Measurements from ENCODE around the gene ADGRE3.

ADGRE3 gene

DNA sequence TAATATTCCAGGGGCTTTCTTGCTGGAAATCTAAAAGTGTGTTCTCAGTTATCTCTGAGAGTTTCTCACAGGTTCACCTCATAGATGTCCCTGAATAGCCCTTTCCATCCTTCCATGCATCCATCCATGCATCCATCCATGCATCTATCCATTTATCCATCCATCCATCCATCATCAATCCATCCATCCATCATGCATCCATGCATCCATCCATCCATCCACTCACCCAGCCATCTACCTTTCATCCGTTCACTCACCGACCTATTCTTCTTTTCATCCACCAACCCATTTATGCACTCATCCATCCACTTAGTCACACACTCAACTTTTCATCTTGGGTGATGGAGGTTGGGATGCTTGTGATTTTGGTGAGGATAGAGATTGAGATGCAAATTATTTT is 7.4 kb upstream of the ADGRE3 start:
- no peak for DNase-seq (ENCODE audit: low spot score)
- TF ChIP-seq, protein P1, sequence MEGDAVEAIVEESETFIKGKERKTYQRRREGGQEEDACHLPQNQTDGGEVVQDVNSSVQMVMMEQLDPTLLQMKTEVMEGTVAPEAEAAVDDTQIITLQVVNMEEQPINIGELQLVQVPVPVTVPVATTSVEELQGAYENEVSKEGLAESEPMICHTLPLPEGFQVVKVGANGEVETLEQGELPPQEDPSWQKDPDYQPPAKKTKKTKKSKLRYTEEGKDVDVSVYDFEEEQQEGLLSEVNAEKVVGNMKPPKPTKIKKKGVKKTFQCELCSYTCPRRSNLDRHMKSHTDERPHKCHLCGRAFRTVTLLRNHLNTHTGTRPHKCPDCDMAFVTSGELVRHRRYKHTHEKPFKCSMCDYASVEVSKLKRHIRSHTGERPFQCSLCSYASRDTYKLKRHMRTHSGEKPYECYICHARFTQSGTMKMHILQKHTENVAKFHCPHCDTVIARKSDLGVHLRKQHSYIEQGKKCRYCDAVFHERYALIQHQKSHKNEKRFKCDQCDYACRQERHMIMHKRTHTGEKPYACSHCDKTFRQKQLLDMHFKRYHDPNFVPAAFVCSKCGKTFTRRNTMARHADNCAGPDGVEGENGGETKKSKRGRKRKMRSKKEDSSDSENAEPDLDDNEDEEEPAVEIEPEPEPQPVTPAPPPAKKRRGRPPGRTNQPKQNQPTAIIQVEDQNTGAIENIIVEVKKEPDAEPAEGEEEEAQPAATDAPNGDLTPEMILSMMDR (IDR thresholded peaks at IDR 0.05; ENCODE audit: extremely low read depth, missing control alignments) = no peak

DNA sequence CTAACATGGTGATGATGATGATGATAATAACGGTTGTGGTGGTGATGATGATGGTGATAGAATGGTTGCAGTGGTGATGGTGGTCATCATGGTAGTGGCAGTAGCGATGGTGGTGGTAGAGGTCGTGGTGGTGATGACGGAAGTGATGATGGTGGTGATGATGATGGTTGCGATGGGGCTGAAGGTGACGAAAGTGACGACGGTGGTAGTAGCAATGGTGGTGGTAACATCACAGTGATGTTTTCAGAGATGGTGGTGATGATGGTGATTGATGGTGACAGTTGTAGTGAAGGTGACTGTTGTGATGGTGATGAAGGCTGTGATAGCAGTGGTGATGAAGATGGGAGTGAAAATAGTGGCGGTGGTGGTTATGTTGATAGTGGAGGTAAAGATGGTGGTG is 3.6 kb upstream of the ADGRE3 start:
- TF ChIP-seq, protein P1 (IDR thresholded peaks at IDR 0.05; ENCODE audit: extremely low read depth, missing control alignments) = no peak
- DNase-seq (ENCODE audit: low spot score) = no peak

DNA sequence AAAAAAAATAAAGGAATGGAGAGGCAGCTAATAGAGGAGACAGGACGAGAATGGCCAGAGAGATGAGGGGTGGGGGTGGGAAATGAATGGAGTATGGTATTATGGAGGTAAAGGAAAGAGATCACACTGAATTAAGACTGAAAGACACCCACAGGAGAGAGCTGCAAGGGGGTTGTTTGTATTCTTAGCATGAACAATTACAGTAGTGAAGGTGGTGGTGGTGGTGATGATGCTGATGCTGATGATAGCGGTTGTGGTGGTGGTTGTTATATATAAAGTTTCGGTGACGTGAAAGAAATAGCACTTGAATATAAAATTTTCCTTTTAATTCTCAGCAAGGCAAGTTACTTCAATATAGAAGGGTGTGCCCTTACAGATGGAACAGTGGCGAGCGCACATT is 2.8 kb upstream of the ADGRE3 start:
- TF ChIP-seq, protein P1 (IDR thresholded peaks at IDR 0.05; ENCODE audit: extremely low read depth, missing control alignments) = no peak
- no peak for DNase-seq (ENCODE audit: low spot score)

DNA sequence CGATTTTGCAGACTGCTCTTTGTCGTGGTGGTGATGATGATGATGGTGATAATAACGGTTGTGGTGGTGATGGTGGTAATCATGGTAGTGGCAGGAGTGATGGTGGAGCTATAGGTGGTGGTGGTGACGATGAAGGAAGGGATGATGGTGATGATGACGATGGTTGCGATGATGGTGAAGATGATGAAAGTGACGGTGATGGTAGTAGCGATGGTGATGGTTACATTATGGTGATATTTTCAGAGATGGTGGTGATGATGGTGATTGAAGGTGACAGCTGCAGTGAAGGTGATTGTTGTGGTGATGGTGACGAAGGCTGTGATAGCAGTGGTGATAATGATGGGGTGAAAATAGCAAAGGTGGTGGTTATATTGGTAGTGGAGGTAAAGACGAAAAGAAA is 2.1 kb upstream of the ADGRE3 start:
- TF ChIP-seq, protein P1 (IDR thresholded peaks at IDR 0.05; ENCODE audit: extremely low read depth, missing control alignments) = no peak
- no peak for DNase-seq (ENCODE audit: low spot score)

DNA sequence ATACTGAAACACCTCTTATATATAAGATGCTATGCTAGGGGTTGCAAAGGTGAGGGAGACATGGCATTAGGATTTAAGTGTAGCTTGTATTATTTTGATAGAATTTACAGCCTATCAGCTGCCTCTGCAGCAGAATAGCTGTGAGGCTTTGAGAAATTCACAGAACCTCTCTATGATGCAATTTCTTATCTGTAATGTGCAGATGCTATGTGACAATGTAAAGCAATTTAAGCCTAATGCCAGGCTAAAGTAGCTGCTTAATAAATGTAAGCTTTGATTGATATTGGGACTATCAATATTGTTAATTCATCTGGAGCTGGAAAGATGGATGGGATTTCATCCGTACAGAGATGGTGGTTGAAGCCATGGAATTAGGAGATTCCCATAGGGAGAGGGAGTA is 1.6 kb downstream of the ADGRE3 start:
- TF ChIP-seq, protein P1 (IDR thresholded peaks at IDR 0.05; ENCODE audit: extremely low read depth, missing control alignments) = no peak
- DNase-seq (ENCODE audit: low spot score) = no peak

DNA sequence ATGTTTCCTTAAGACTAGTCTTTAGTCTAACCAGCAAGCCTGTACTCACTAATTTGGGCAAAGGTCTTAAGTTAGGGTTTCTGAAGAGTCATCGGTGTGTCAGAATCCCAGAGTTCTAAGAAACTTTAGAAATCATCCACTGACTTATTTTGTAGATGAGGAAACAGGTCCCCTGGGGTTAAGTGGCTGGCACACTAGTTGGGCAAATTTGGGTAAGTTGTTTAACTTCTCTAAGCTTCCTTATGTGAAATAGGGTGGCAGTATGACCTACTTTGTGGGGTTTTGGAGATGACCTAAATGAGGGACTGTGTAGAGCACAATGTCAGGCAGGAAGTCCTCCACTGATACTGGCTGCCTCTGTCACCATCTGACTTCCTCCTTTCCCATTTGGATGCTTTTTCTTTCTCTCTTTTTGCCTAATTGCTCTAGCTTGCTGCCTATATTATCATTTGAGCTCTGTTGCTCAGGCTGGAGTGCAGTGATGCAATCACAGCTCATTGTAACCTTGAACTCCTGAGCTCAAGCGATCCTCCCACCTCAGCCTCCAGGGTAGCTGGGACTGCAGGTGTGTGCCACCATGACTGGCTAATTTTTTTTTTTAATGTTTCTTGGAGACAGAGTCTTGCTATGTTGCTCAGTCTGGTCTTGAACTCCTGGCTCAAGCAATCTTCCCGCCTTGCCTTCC is 2.3 kb downstream of the ADGRE3 start:
- TF ChIP-seq, protein P1 (IDR thresholded peaks at IDR 0.05; ENCODE audit: extremely low read depth, missing control alignments) = no peak
- no peak for DNase-seq (ENCODE audit: low spot score)

DNA sequence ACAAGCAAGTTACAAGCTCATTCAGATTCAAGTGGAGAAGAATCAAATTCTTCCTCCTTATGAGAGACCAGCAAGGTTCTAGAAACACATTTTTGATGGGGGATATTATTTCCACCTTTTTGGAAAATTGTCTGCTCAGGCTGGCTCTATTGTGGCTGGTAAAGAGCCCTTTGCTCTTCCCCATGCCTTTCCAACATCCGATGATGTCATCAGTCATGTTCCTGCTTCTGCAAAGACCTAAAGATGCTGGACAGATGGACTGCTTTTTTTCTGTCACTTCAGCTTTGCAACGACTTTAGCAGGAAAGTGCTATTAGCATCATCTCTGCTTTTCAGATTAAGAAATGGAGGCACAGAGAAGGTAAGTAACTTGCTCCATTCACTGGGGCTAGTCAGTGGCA is 4.2 kb downstream of the ADGRE3 start:
- TF ChIP-seq, protein P1 (IDR thresholded peaks at IDR 0.05; ENCODE audit: extremely low read depth, missing control alignments) = no peak

More for the DNA sequence above, 4.2 kb downstream of the ADGRE3 start:
- DNase-seq (ENCODE audit: low spot score) = no peak
